ENCODE measurements around the gene SLC35F3. TPM values are rescaled to one million over a fixed set of nuclear protein-coding genes. Genes with fewer than 3 reads are reported as not detected.

SLC35F3 gene
- total and polyA plus RNA-seq, 8 donors = 1.4 to 7.1 (median 2.5) TPM

GRCh38 chr1:234093741-234094140, 189.3 kb downstream of the SLC35F3 start:
- intact Hi-C loops (cut with DNase I) = no loop called here
- TF ChIP-seq CTCF (IDR thresholded peaks at IDR 0.05) = no peak
- Histone ChIP-seq H3K4me1 (no peaks in the 10 kb centered on the region), H3K4me3 (no peak overlapping the region), H3K36me3 (no peaks in the 10 kb centered on the region), H3K27me3 (no peaks in the 10 kb centered on the region), H3K27ac (no peak overlapping the region), H3K9me3 (no peaks in the 10 kb centered on the region)
- DNase-seq (no peak), FAIRE-seq (no peak), ATAC-seq (peak in 2 of 4 donors; percentile 18 to 24)
- WGBS, 2 donors = 63 to 66% methylated on average over 5 of the region's 5 CpGs

GRCh38 chr1:234094172-234094571, 189.7 kb downstream of the SLC35F3 start:
- 87 to 92% methylated on average over 1 of the region's 1 CpG for WGBS, 2 donors
- H3K27ac ChIP-seq = no peak overlapping the region
- intact Hi-C loops (cut with DNase I) = no loop called here

GRCh38 chr1:234096161-234096770, 191.8 kb downstream of the SLC35F3 start:
- no peak for DNase-seq
- H3K36me3 ChIP-seq = no peaks in the 10 kb centered on the region
- ATAC-seq = no peak
- H3K9me3 ChIP-seq = no peaks in the 10 kb centered on the region
- no peak for TF ChIP-seq CTCF (IDR thresholded peaks at IDR 0.05)
- intact Hi-C loops (cut with DNase I) = no loop called here
- 24 to 30% methylated on average over 7 of the region's 7 CpGs for WGBS, 2 donors
- no peak for FAIRE-seq
- no peak overlapping the region for H3K27ac ChIP-seq
- H3K4me1 ChIP-seq = no peaks in the 10 kb centered on the region
- no peaks in the 10 kb centered on the region for H3K27me3 ChIP-seq
- H3K4me3 ChIP-seq = no peak overlapping the region

More at GRCh38 chr1:234094172-234094571, 189.7 kb downstream of the SLC35F3 start:
- no peak for TF ChIP-seq CTCF (IDR thresholded peaks at IDR 0.05)
- H3K4me1 ChIP-seq = no peaks in the 10 kb centered on the region
- H3K9me3 ChIP-seq = no peaks in the 10 kb centered on the region
- DNase-seq (no peak), FAIRE-seq (no peak), ATAC-seq (no peak)
- H3K27me3 ChIP-seq = no peaks in the 10 kb centered on the region
- H3K4me3 ChIP-seq = no peak overlapping the region
- no peaks in the 10 kb centered on the region for H3K36me3 ChIP-seq

- Histone ChIP-seq H3K4me1 (no peaks in the 10 kb centered on the region), H3K4me3 (no peak overlapping the region), H3K9me3 (no peaks in the 10 kb centered on the region), H3K36me3 (no peaks in the 10 kb centered on the region), H3K27ac (no peak overlapping the region), H3K27me3 (no peaks in the 10 kb centered on the region)
- no peak for TF ChIP-seq CTCF (IDR thresholded peaks at IDR 0.05)
- no peak for ATAC-seq
- DNase-seq = no peak
- no peak for FAIRE-seq
- intact Hi-C loops (cut with DNase I) = no loop called here
- 23 to 31% methylated on average over 8 of the region's 8 CpGs for WGBS, 2 donors
These were observed 198.1 kb downstream of the SLC35F3 start for GRCh38 chr1:234102583-234102982.

- intact Hi-C loops (cut with DNase I) = no loop called here
- Histone ChIP-seq H3K27me3 (no peaks in the 10 kb centered on the region), H3K4me1 (no peaks in the 10 kb centered on the region), H3K27ac (no peak overlapping the region), H3K36me3 (no peaks in the 10 kb centered on the region), H3K9me3 (no peaks in the 10 kb centered on the region), H3K4me3 (no peak overlapping the region)
- no peak for FAIRE-seq
- 67 to 85% methylated on average over 3 of the region's 3 CpGs for WGBS, 2 donors
- no peak for TF ChIP-seq CTCF (IDR thresholded peaks at IDR 0.05)
- ATAC-seq = no peak
- DNase-seq = no peak
These were observed 198.7 kb downstream of the SLC35F3 start for GRCh38 chr1:234103198-234103597.
